Measurements from ENCODE around the gene ABTB1. TPM values are rescaled to one million over a fixed set of nuclear protein-coding genes. Genes with fewer than 3 reads are reported as not detected.

ABTB1 gene
- total RNA-seq, 1 donor from 2014 or later: 8.7 TPM

GRCh38 chr3:127716384-127716783 lies 43.6 kb downstream of the ABTB1 start:
- Mint-ChIP-seq H3K36me3 (ENCODE audit: low read depth, unreplicated experiment) (no peaks in the 10 kb centered on the region), H3K9me3 (ENCODE audit: unreplicated experiment) (no peaks in the 10 kb centered on the region), H3K4me1 (ENCODE audit: unreplicated experiment) (peaks cover 48% of the 10 kb centered on the region), H3K27me3 (ENCODE audit: unreplicated experiment) (no peaks in the 10 kb centered on the region), H3K4me3 (ENCODE audit: unreplicated experiment) (no peak overlapping the region), H3K27ac (ENCODE audit: unreplicated experiment) (no peak overlapping the region)
- DNase-seq (ENCODE audit: low spot score): no peak
- TF ChIP-seq, protein P1, sequence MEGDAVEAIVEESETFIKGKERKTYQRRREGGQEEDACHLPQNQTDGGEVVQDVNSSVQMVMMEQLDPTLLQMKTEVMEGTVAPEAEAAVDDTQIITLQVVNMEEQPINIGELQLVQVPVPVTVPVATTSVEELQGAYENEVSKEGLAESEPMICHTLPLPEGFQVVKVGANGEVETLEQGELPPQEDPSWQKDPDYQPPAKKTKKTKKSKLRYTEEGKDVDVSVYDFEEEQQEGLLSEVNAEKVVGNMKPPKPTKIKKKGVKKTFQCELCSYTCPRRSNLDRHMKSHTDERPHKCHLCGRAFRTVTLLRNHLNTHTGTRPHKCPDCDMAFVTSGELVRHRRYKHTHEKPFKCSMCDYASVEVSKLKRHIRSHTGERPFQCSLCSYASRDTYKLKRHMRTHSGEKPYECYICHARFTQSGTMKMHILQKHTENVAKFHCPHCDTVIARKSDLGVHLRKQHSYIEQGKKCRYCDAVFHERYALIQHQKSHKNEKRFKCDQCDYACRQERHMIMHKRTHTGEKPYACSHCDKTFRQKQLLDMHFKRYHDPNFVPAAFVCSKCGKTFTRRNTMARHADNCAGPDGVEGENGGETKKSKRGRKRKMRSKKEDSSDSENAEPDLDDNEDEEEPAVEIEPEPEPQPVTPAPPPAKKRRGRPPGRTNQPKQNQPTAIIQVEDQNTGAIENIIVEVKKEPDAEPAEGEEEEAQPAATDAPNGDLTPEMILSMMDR (IDR thresholded peaks at IDR 0.05; ENCODE audit: unreplicated experiment): no peak

DNA sequence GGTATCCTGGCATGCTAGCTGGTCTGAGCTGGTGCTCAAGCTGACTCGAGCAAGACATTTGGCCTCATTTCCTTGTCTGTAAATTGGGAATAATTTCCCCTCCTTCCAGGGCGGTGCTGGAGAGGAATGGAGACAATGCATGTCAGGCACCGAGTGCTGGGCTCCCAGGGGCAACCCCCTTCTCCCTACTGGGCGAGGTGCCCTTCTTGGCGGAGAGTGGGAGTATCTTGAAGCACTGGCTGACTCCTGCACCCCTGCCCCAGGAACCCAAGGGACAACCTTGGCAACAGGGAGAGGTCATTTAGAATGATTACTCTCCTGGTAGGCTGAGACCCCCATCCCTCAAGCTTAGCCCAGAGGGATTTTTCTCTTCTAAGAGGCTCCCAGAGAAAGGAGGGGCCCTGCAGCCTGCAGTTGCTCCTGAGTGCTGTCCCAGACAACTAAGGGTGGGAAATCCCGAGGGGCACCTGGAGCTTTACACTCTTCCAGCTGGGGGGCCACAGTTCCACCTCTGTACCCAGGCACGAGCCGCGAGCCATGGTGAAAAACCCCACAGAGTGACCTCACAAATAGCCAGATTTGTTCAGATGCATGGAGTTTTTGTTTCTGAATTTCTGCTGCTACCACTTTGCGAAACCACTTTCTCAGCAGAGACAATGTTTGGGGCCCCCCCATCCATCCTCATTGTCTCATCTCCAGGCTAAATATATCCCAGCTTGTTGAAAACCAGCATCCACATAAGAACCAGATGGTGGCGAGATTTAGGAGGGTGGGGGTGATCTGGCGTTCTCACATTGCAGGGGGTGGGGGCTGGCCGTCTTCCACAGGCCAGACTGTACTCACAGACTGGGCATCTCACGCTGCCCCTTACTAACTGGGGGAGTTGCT lies 44.8 kb downstream of the ABTB1 start:
- H3K9me3 Mint-ChIP-seq (ENCODE audit: unreplicated experiment): no peaks in the 10 kb centered on the region
- TF ChIP-seq, protein P1 (IDR thresholded peaks at IDR 0.05; ENCODE audit: unreplicated experiment): no peak
- H3K4me3 Mint-ChIP-seq (ENCODE audit: unreplicated experiment): no peak overlapping the region
- H3K36me3 Mint-ChIP-seq (ENCODE audit: low read depth, unreplicated experiment): no peaks in the 10 kb centered on the region
- H3K27ac Mint-ChIP-seq (ENCODE audit: unreplicated experiment): no peak overlapping the region
- peaks cover 45% of the 10 kb centered on the region for H3K4me1 Mint-ChIP-seq (ENCODE audit: unreplicated experiment)
- no peak for DNase-seq (ENCODE audit: low spot score)
- H3K27me3 Mint-ChIP-seq (ENCODE audit: unreplicated experiment): no peaks in the 10 kb centered on the region

- H3K4me3 Mint-ChIP-seq (ENCODE audit: unreplicated experiment): no peak overlapping the region
- TF ChIP-seq, protein P1 (IDR thresholded peaks at IDR 0.05; ENCODE audit: unreplicated experiment): no peak
- H3K27ac Mint-ChIP-seq (ENCODE audit: unreplicated experiment): no peak overlapping the region
- H3K4me1 Mint-ChIP-seq (ENCODE audit: unreplicated experiment): peaks cover 37% of the 10 kb centered on the region
- H3K9me3 Mint-ChIP-seq (ENCODE audit: unreplicated experiment): no peaks in the 10 kb centered on the region
- H3K27me3 Mint-ChIP-seq (ENCODE audit: unreplicated experiment): no peaks in the 10 kb centered on the region
- DNase-seq (ENCODE audit: low spot score): no peak
- H3K36me3 Mint-ChIP-seq (ENCODE audit: low read depth, unreplicated experiment): no peaks in the 10 kb centered on the region
Measured at GRCh38 chr3:127718245-127718915, 45.6 kb downstream of the ABTB1 start.

- H3K4me3 Mint-ChIP-seq (ENCODE audit: unreplicated experiment): no peak overlapping the region
- no peaks in the 10 kb centered on the region for H3K9me3 Mint-ChIP-seq (ENCODE audit: unreplicated experiment)
- H3K27ac Mint-ChIP-seq (ENCODE audit: unreplicated experiment): no peak overlapping the region
- H3K36me3 Mint-ChIP-seq (ENCODE audit: low read depth, unreplicated experiment): no peaks in the 10 kb centered on the region
- DNase-seq (ENCODE audit: low spot score): no peak
- TF ChIP-seq, protein P1 (IDR thresholded peaks at IDR 0.05; ENCODE audit: unreplicated experiment): no peak
- no peaks in the 10 kb centered on the region for H3K27me3 Mint-ChIP-seq (ENCODE audit: unreplicated experiment)
- peaks cover 32% of the 10 kb centered on the region for H3K4me1 Mint-ChIP-seq (ENCODE audit: unreplicated experiment)
Measured at GRCh38 chr3:127718916-127719290, 46.2 kb downstream of the ABTB1 start.

- Mint-ChIP-seq H3K27me3 (ENCODE audit: unreplicated experiment) (no peaks in the 10 kb centered on the region), H3K4me3 (ENCODE audit: unreplicated experiment) (no peak overlapping the region), H3K27ac (ENCODE audit: unreplicated experiment) (no peak overlapping the region), H3K36me3 (ENCODE audit: low read depth, unreplicated experiment) (no peaks in the 10 kb centered on the region), H3K4me1 (ENCODE audit: unreplicated experiment) (peaks cover 28% of the 10 kb centered on the region), H3K9me3 (ENCODE audit: unreplicated experiment) (no peaks in the 10 kb centered on the region)
- DNase-seq (ENCODE audit: low spot score): no peak
- TF ChIP-seq, protein P1 (IDR thresholded peaks at IDR 0.05; ENCODE audit: unreplicated experiment): no peak
Measured at GRCh38 chr3:127719369-127719768, 46.6 kb downstream of the ABTB1 start.

All from endothelial cell (in vitro differentiated cells).